HG02938 (cell line): ENCODE results near the gene CILP2.

Experiments
- ATAC-seq: cut with Tn5 transposase; IDR thresholded peaks from one replicate; pipeline ENCODE4 v1.9.1; 2021; ENCODE audit warnings: mild to moderate bottlenecking, moderate library complexity; ENCODE audit not compliant: unreplicated experiment

Gene CILP2

DNA sequence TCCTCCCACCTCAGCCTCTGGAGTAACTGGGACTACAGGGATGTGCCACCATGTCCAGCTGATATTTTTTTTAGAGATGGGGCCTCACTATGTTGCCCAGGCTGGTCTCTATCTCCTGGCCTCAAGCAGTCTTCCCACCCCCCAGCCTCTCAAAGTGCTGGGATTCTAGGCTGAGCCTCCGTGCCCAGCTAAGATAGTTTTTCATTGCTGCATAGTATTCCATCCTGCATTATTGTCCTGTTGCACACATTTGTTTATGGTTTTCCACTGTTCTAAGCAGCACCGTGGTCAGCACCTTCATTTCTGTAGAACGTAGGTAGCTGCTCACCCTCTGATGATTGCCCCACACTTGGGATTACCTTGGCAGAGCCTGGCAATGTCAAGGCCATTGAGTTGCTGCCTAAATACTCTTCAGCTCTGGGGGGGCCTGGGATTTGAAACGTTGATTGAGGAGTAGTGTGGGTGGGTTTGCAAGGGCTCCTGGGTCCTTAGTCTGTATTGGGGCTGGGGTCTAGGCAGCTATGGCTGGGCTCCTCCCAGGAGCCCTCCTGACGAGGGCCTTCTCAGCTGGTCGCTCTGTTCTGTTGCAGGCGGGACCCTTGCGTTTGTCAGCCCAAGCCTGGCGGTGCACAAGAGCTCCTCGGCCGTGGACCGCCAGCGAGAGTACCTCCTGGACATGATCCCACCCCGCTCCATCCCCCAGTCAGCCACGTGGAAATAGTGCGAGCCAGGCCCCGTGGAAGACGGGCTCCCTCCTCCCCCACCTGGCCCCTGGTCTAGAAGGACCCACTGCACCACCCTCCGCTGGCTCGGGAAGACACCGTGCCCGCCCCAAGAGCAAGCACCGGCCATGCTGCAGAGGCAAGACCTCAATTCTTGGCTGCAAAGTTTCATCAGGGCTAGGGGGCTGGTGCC lies 33.1 kb upstream of the CILP2 start:
- no peak for ATAC-seq

DNA sequence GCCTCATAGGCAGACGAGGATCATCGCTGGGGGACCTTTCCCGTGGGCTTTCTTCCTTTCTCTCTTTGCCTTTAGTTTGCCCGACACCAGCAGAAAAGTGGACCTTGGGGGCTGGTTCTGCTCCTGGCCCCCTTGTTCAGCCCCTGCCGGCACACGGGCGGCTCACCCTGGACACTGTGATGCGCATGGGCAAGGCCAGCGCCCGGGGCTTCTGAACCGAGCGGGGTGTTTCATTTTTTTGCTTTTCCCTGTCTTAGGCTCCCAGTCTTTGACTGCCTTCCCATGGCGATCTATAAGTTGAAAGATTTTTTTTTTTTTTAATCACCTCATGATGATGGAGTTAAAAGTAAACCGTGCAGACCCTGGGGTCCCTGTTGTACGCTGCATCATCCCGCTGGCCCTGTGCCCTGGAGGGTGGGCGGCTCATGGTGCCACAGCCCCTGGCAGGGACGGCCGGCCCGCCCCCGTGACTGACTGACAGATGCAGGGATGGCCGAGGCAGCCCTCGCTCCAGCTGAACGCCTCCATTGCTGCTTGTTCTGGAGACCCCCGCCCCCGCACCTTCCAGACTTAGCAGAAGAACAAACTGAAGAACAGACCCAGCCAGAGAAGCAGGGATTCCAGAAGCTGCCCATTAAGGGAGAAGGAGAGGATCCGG lies 32.3 kb upstream of the CILP2 start:
- no peak for ATAC-seq

DNA sequence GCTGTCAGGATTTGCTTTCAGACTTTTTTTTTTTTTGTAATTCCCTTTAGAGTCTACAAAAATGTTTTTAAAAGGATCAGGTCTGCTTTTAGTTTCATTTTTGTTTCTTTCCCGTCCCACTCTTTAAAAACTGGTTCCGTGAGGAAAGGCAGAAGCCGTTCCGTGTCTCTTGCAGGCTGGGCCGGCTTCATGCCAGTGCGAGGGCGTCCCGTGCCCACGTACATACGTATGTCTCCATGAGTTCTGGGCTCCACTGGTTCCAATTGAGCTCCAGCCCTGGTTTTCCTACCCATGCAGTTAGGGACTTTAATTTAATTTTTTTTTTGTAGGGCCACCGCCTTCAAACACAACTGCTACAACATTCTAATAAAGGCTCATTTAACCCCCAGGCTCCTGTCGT lies 31.5 kb upstream of the CILP2 start:
- ATAC-seq, result no peak

DNA sequence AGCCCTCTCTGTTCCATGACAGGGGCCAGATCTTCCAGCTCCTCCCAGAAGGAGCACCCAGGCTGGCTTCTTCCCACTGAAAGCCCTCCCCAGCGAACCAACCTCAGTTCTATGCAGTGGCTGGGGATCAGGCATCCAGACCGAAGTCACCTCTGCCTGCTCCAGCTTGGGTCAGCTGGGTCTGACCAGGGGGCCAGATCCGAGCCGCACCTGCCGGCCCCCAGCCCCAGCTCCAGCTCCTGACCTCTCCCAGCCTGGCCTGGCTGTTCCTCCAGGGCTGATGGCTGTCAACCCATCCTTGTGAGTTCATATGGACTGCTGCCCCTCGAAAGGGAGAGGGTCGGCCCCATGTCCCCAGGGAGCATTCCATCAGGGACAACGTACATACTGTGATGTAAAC lies 30.7 kb upstream of the CILP2 start:
- ATAC-seq, result no peak

DNA sequence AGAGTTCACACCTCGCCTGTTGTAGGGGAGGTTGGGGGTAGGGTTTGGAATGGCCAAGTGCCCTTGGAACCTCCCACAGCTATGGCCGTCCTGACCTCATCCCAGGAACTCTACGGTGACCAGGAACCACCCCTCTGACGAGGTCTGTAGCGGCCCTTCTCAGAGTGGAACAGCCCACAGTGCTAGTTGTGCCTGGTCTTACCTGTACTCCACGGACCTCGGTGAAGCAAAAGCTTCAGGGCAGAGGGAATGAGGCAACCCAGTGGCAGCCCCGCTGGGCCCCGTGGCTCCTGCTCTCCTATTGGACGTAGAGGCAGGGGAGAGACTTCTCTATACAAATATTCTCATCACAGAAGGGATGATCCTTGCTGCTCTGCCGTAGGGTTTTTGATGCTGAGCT lies 29.8 kb upstream of the CILP2 start:
- no peak for ATAC-seq

DNA sequence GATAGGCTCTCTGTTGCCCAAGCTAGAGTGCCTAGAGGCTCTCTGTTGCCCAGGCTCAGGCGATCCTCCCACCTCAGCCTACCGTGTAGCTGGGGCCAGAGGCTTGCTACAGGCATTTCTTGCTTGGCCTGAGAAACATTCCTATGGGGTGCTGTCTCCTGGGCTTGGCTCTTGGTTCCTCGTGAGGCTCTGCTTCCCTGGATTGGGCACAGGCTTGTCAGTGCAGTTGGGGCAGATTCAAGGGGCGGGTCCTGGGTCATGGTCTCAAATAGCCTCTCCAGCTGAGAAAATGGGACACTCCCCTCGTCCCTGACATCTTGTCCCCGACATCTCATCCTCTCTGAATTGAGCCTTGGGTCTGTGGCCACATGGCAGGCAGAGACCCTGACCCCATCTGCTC lies 27.6 kb upstream of the CILP2 start:
- ATAC-seq, result no peak

DNA sequence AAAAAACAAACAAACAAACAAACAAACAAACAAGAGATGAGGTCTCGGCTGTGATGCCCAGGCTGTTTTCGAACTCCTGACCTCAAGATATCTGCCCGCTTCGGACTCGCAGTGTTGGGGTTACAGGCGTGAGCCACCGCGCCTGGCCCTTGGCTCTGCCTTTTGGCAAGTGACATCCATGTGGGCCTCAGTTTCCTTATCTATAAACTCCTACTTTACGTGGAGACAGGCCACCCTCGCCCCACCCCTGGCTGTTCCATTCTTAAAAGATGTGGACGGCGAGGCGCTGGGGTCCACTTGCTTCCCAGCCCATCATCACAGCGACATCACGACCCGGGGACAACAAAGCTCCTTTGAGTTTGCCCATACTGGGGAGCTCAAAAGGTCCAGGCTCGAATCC lies 24.4 kb upstream of the CILP2 start:
- ATAC-seq, result no peak

DNA sequence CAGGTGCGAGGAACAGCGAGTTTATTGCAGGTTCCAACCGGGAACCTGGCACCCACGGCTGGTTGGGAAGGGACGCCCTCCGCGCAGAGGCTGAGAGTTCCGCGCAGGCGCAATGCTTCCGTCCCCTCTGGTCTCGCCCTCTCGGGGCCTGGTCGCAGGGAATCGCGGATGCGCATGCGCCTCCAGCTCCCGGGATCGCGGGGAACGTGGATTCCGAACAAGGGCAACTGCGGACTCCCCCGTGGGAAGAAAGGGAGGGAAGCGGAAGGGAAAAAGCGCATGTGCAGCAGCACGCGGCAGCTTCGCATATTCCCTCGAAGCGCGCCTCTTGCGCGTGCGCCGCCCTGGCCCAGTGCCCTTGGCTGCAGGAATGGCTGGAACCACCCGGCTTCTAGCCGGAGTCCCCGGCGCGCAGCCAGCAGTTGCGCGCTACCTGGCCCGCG lies 23.8 kb upstream of the CILP2 start:
- ATAC-seq, result no peak

DNA sequence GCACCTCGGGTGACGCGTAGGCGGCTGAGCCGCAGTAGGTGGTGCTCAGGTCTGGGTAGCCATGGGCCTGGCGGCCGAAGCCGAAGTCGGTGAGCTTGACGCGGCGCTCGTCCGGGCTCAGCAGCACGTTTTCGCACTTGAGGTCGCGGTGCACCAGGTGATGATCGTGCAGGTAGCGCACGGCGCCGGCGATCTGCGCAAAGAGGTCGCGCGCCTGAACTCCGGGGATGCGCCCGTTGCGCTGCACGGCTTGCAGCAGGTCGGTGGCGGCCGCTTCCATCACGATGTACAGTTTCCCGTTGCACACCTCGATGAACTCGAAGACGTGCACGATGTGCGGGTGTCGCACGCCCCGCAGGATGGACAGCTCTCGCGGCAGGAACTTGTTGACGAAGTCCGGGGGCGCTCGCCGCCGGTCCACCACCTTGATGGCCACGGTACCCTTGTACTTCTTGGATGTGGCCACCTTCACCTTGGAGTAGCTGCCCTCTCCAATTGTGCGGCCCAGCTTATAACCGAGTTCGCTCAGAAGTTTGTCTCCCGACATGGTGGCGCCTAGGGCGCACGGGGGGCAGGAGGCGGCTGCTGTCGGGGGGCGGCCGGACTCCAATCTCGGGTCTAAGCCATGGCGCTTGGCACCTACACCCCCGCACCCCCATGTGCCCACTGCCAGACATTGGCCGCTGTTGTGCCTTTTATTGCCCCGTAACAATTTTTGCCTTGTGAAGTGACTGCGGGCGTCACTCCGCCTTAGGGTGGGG lies 23.0 kb upstream of the CILP2 start, which contains the start of gene TSSK6:
TSSK6 (minus strand) TSS at position 668 of the 761 bp plus-strand sequence; CDS start at position 547, 121 bp downstream.
- no peak for ATAC-seq

DNA sequence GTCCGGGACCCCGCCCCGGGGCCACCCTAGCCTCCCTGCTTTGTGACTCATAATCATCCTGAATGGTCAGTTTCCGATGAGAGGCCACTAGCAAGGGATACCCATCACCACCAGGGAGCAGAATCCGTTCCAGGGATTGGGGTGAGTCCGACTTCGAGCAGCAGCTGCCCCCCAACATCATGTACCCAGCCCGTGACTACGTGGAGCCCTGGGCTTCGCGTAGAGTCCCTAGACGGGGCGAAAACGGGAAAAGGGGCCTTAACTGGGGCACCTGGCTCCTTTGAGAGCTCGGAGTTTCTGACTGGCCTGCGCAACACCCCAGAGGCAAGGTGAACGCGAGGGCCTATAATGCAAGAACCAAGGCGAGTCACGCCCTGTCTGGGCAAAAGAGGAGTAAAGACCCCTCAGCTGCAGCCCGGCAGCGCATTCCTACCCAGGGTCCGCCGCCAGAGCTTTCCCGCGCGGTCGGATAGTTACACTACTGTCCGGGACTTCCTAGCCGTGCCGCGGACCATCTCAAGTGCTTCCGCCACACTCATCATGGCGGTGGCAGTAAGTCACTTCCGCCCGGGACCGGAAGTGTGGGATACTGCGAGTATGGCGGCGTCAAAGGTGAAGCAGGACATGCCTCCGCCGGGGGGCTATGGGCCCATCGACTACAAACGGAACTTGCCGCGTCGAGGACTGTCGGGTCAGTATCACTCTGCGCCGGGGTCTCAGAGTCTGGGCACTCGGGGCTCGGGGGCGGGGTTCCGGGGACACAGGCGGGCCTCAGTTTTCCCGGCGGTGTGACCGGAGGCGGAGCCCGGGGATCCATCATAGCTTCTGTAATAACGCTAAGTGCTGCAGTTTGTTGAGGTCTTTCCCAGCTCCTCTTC lies 22.2 kb upstream of the CILP2 start, which contains the start of gene NDUFA13:
NDUFA13 (plus strand) TSS at position 584 of the 878 bp plus-strand sequence; CDS start at position 598, 14 bp downstream.
- ATAC-seq, result peak; percentile 75

DNA sequence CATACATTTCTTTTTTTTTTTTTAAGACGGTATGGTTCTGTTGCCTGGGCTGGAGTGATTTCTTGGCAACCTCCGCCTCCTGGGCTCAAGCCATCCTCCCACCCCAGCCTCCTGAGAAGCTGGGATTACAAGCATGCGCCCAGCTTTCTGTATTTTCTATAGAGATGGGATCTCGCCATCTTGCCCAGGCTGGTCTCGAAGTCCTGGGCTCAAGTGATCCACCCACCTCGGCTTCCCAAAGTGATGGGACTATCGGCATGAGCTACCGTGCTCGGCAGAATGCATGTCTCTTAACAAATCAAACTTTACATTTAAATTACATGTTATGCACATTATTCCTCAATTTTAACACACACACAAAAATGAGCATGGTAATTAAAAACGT lies 20.8 kb upstream of the CILP2 start:
- ATAC-seq, result no peak

DNA sequence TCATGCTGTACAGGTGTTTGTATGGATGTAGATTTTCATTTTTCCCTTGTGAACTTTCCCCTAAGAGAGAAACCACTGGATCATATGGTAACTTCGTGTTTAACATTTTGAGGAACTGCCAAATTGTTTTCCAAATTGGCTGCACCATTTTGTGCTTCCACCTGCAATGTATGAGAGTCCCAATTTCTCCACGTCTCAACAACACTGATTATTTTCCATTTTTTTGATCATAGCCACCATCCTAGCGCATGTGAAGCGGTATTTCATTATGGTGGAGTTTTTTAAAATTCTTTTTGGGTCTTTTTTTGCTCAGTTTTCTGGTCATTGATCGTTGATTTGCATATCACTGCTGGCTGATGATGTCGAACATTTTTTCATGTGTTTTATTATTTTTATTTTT lies 17.1 kb upstream of the CILP2 start:
- ATAC-seq, result no peak

DNA sequence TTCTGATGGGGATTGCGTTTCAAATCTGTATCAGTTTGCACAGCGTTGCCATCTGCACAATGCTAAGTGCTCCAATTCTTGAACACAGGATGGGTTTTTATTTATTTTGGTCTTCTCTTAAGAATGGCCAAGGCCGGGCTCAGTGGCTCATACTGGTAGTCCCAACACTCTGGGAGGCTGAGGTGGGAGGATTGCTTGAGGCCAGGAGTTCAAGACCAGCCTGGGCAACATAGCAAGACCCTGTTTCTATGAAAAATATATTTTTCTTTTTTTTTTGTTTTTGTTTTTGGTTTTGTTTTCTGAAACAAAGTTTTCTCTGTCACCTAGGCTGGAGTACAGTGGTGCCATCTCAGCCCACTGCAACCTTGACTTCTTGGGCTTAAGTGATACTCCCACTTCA lies 14.9 kb upstream of the CILP2 start:
- ATAC-seq, result no peak

DNA sequence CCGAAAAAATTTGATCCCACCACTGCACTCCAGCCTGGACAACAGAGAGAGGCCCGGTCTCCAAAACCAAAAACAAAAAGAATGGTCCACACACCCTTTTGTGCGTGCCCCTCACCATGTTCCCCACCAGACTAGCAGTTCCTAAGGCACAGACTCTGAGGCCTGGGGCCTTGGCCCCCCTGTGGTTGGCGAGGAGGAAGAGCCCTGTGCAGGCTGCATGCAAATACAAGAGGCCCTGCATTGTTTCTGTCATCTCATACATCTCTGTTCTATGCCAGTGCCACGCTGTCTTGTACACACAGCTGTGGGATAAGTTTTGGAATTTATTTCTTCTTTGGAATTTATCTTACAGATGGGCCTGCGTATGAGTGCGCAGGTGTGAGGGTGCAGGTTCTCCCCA lies 14.0 kb upstream of the CILP2 start:
- ATAC-seq, result no peak

DNA sequence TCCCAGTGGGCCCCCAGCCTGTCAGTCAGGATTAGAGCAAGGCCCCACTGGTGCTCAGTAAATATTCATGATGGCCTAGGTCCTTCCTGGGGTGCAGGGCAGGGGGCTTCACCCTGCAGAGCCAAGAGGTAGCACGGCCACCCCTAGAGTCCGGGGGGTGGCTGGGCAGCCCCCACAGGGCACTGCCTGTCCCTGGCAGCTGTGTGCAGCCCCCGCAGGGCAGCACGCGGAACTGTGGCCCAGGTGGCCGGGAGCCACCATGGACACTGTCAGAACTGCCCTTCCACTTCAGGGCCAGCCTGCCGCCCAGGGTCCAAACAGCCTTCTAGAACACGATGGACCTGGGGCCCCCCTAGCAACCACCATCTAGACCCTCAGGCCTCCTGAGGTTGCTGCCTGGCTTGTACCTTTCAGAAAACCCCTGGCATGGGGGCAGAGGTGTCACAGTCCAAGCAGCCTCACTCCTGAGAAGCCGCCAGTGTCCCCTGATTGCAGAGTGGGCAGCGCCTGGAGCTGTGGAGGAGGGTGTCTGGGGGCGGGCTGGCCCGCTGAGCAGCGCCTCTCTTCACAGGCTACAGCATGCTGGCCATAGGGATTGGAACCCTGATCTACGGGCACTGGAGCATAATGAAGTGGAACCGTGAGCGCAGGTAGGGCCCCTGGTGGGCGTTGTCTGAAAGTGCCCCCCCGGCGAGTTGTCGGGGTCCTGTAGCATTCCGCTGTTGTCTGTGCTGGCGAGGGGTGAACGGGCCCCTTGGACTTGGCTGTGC lies 12.3 kb upstream of the CILP2 start:
- no peak for ATAC-seq

DNA sequence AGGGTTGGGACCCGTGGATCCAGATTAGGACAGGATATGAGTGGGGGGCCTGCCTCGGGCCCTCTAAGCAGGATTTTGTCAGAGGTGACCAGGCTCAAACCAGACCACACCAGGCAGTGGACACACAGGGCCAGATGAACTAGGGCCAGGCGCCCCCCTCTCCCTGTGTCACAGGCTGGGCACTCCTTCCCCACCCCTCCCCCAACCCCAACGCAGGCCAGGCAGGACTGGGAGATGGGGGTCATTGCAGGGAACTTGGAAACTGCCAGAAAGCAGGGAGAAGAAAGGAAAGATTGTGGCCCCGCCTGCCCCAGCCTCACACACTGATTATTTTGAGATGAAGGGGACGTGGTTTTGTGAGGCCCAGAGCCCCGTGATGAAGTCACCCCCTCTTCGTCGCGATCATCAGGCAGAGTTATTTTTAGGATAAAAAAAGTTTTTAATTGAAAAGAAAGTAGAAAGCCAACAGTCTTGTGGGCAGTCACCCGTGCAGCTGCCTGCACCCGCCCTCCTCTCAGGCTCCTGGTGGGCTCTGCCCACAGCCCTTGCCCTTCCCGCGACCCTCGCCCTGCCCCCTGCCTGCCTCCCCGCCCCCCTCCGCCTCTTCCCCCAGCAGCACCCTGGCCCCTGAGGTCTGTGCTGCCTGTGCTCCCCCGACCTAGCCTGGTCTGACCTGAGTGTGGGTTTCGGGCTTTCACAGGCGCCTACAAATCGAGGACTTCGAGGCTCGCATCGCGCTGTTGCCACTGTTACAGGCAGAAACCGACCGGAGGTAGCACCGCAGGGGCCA lies 11.3 kb upstream of the CILP2 start:
- no peak for ATAC-seq

DNA sequence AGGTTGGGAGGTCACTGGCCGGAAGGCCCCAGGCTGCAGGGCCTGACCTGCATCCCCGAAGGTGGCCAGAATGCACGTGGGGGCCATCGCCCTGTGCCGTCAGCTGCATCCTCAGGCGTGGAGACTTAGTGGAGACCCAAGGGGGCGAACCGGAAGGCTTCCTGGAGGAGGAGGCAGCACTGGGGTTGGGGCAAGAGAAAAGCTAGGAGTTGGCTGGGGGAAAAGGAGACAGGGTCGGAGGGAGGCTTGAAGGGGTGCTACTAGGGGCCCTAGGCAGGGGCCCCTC lies 10.8 kb upstream of the CILP2 start:
- ATAC-seq, result no peak

DNA sequence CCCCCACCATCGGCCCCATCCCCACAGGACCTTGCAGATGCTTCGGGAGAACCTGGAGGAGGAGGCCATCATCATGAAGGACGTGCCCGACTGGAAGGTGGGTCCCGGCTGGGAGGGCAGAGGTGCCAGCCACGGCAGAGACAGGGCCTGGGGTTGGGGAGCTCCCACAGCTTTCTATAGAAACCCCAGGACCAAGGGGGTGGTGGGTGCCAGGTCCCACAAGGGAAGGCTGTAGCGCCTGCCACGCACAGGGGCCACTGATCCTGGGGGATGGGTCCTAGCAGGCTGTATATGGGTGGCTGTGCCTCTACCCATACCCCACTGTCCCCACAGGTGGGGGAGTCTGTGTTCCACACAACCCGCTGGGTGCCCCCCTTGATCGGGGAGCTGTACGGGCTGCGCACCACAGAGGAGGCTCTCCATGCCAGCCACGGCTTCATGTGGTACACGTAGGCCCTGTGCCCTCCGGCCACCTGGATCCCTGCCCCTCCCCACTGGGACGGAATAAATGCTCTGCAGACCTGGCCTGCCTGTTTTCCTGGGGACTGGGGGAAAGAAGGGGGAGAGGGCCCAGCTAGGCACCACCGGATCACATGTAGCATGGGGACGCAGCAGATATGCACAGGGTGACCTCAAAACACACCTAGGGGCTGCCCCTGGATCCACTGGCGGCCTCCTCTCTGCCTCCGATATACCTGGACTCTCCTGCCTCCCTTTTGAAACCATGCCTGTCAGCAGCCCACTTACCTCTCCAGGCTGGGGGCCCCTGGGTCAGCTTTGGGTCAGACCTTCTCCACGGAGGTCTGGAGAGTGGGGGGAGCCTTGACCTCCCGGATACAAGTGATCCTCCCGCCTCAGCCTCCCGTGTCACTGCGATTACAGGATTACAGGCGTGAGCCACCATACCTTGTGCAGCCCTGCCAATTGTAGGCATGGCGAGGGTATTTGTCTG lies 10.1 kb upstream of the CILP2 start:
- no peak for ATAC-seq
